Osteocyte (in vitro differentiated cells): ENCODE results near the gene JPT2. TPM values are rescaled to one million over a fixed set of nuclear protein-coding genes. Genes with fewer than 3 reads are reported as not detected.

Experiments used
- DNase-seq: peaks from one replicate; pipeline ENCODE4 v3.0.0; 2021; ENCODE audit warnings: mixed read lengths; ENCODE audit not compliant: unreplicated experiment; ENCODE audit errors: extremely low spot score
- H3K27ac Mint-ChIP-seq: one replicate; pipeline ENCODE4 v1.8.0; 2021; ENCODE audit warnings: mild to moderate bottlenecking, mixed read lengths; ENCODE audit not compliant: unreplicated experiment
- H3K27me3 Mint-ChIP-seq: one replicate; pipeline ENCODE4 v1.8.0; 2021; ENCODE audit warnings: mixed read lengths; ENCODE audit not compliant: unreplicated experiment
- H3K36me3 Mint-ChIP-seq: one replicate; pipeline ENCODE4 v1.8.0; 2021; ENCODE audit warnings: mixed read lengths; ENCODE audit not compliant: unreplicated experiment
- H3K4me1 Mint-ChIP-seq: one replicate; pipeline ENCODE4 v1.8.0; 2021; ENCODE audit warnings: mixed read lengths; ENCODE audit not compliant: unreplicated experiment
- H3K4me3 Mint-ChIP-seq: one replicate; pipeline ENCODE4 v1.8.0; 2021; ENCODE audit warnings: mild to moderate bottlenecking, moderate library complexity, mixed read lengths; ENCODE audit not compliant: unreplicated experiment
- H3K9me3 Mint-ChIP-seq: one replicate; pipeline ENCODE4 v1.8.0; 2021; ENCODE audit warnings: mixed read lengths; ENCODE audit not compliant: unreplicated experiment
- CTCF ChIP-seq: fragments of 200-600 bp; sonication (generic); IDR thresholded peaks from 2 replicates; pipeline ENCODE4 v1.5.0; 2021; ENCODE audit warnings: antibody characterized with exemption, mild to moderate bottlenecking, moderate library complexity
- total RNA-seq: library from RNA; stranded (reverse); gene quantifications from 2 replicates; pipeline ENCODE4 v1.2.1, GENCODE V29; 2021

The JPT2 gene
- total RNA-seq, 1 donor from 2014 or later, result 53.6 TPM

DNA sequence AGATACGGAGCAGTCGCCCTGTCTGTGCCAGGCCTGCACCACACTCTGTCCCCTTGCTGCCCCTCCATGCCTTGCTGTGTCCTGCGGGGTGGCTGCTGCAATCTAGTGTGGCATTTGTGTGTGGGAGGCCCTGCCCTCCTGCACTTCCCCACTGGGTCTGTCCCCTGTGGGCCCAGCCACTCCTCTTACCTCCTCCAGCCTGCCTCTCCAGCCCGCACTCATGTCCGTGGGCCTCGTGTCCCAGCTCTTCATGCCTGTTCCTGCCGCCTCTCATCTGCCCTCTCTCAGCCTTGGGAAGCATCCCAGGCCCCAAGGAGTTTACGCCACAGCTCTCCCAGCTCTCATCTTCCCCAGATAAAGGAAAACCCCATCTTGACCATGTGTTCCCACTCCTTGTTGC is 39.3 kb upstream of the JPT2 start:
- peaks cover 66% of the 10 kb centered on the region for H3K36me3 Mint-ChIP-seq
- no peak for TF ChIP-seq CTCF
- H3K9me3 Mint-ChIP-seq, result no peaks in the 10 kb centered on the region
- no peak overlapping the region for H3K27ac Mint-ChIP-seq
- no peaks in the 10 kb centered on the region for H3K27me3 Mint-ChIP-seq
- no peak for DNase-seq
- no peak overlapping the region for H3K4me3 Mint-ChIP-seq
- no peaks in the 10 kb centered on the region for H3K4me1 Mint-ChIP-seq

DNA sequence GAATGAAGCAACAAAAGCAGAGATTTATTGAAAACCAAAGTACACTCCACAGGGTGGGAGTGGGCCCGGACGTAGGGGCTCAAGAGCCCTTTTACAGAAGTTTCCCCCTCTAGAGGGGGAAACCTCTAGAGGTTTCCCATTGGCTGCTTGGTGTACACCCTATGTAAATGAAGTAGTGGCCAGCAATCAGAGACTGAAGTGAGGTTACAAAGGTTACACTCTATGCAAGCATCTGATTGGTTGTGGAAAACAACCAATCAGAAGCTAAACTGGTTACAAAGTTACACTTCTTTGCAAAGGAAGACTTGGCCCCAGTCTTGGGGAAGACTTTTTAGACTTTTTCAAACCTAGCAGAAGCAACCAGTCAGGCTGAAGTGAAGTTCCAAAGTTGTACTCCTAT is 38.8 kb upstream of the JPT2 start:
- Mint-ChIP-seq H3K9me3 (no peaks in the 10 kb centered on the region), H3K4me3 (no peak overlapping the region), H3K27ac (no peak overlapping the region), H3K4me1 (peaks cover 1% of the 10 kb centered on the region), H3K36me3 (peaks cover 66% of the 10 kb centered on the region), H3K27me3 (no peaks in the 10 kb centered on the region)
- no peak for TF ChIP-seq CTCF
- no peak for DNase-seq

DNA sequence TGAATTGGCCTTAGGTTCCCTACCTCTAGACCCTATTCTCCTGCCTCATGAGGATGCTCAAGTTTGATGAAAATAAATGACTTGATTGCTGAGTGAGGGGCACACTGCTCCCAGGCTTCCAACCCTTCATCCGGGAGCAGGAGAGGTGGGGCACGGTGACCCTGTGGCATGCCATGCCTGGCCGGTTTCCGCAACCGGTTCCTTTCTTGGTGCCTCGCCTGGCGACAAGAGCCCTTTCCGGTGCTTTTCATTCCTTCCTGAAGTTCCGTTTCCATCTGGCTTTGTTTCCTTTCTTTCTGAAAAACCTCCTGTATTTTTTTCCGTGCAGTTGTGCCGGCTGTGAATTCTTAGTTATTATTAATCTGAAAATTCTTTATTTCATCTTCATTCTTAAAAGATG is 38.2 kb upstream of the JPT2 start:
- H3K27ac Mint-ChIP-seq, result no peak overlapping the region
- peaks cover 3% of the 10 kb centered on the region for H3K4me1 Mint-ChIP-seq
- H3K27me3 Mint-ChIP-seq, result no peaks in the 10 kb centered on the region
- peaks cover 63% of the 10 kb centered on the region for H3K36me3 Mint-ChIP-seq
- H3K9me3 Mint-ChIP-seq, result no peaks in the 10 kb centered on the region
- TF ChIP-seq CTCF, result no peak
- H3K4me3 Mint-ChIP-seq, result no peak overlapping the region
- DNase-seq, result no peak

GRCh38 chr16:1640261-1640941 is 37.7 kb upstream of the JPT2 start:
- H3K4me3 Mint-ChIP-seq, result no peak overlapping the region
- peaks cover 6% of the 10 kb centered on the region for H3K4me1 Mint-ChIP-seq
- no peak for TF ChIP-seq CTCF
- H3K27ac Mint-ChIP-seq, result peak overlapping the region; percentile 19
- no peaks in the 10 kb centered on the region for H3K9me3 Mint-ChIP-seq
- no peak for DNase-seq
- H3K36me3 Mint-ChIP-seq, result peaks cover 65% of the 10 kb centered on the region
- no peaks in the 10 kb centered on the region for H3K27me3 Mint-ChIP-seq

DNA sequence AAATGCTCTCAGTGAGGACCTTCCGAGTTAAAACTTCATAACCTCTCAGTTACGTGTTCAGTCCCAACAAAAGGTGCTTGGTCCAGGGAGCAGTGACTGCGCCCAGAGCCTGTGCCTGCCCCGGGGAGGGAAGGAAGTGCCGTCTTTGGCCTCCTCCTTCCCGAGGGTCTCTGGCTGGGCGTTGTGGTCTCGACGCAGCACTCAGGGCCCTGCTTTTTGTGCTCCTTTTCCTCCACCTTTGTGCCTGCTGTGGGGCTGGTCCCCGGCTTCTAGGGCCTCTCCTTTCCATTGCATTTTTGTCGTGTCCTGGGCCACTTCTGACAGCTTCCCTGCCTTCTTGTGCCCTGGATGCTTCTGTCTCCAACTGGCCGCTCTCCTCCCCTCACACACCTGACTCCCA is 36.8 kb upstream of the JPT2 start:
- Mint-ChIP-seq H3K4me3 (no peak overlapping the region), H3K36me3 (peaks cover 67% of the 10 kb centered on the region), H3K4me1 (peaks cover 15% of the 10 kb centered on the region), H3K9me3 (no peaks in the 10 kb centered on the region), H3K27ac (no peak overlapping the region), H3K27me3 (no peaks in the 10 kb centered on the region)
- no peak for DNase-seq
- no peak for TF ChIP-seq CTCF
